H1 (cell line): ENCODE measurements around the gene EEIG2.

Experiments used
- BACH1 ChIP-seq: IDR thresholded peaks from 2 replicates; pipeline ENCODE4 v1.6.1; 2012; ENCODE audit warnings: low read length, improper control_type of control experiment
- SP2 ChIP-seq: IDR thresholded peaks from 2 replicates; pipeline ENCODE4 v1.6.1; 2012; ENCODE audit warnings: mild to moderate bottlenecking, low read length, inconsistent platforms
- YY1 ChIP-seq: IDR thresholded peaks from 2 replicates; pipeline ENCODE4 v1.6.1; 2011; ENCODE audit warnings: low read depth, mild to moderate bottlenecking, low read length
- TF ChIP-seq, protein P1 (sequence below), 3 experiments: IDR thresholded peaks; 1 replicate in 2 of 3; 2 replicates in 1 of 3; pipeline versions ENCODE4 v1.5.1 to v1.6.1; 2011; ENCODE audit warnings: low read length in 3 of 3, mild to moderate bottlenecking in 3 of 3, inconsistent platforms in 2 of 3, low read depth in 1 of 3, moderate library complexity in 1 of 3; ENCODE audit not compliant: insufficient read depth in 1 of 3; ENCODE audit errors: control extremely low read depth in 1 of 3

DNA sequence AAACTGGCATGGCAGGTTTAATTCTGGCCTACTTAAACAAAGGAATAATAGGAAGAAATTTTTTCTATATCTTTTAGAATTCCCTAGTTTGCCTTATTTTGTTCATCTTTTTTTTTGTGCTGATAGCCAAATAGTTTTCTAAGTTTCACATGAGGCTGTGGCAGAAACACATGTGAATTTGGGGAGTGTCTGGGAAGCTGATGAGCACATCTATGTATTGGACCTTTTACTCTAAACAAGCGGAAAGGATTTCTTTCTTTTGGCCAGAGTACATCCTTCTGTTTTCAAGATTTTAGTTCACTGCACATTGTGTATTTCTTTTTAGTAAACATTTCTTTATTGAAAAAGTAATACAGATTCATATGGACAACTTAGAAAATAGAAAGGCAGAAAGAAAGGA is 5.6 kb downstream of the EEIG2 start:
- TF ChIP-seq, protein P1, sequence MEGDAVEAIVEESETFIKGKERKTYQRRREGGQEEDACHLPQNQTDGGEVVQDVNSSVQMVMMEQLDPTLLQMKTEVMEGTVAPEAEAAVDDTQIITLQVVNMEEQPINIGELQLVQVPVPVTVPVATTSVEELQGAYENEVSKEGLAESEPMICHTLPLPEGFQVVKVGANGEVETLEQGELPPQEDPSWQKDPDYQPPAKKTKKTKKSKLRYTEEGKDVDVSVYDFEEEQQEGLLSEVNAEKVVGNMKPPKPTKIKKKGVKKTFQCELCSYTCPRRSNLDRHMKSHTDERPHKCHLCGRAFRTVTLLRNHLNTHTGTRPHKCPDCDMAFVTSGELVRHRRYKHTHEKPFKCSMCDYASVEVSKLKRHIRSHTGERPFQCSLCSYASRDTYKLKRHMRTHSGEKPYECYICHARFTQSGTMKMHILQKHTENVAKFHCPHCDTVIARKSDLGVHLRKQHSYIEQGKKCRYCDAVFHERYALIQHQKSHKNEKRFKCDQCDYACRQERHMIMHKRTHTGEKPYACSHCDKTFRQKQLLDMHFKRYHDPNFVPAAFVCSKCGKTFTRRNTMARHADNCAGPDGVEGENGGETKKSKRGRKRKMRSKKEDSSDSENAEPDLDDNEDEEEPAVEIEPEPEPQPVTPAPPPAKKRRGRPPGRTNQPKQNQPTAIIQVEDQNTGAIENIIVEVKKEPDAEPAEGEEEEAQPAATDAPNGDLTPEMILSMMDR (IDR thresholded peaks at IDR 0.05; ENCODE audit: control extremely low read depth in 1 of 3, insufficient read depth in 1 of 3, low read depth in 1 of 3, low read length in 3 of 3): no peak
- no peak for TF ChIP-seq BACH1
- TF ChIP-seq SP2: no peak
- no peak for TF ChIP-seq YY1
